NCI-H82 (cell line): ENCODE measurements around the gene IFIT2.
"Not testable (repeated sequence)": the region's sequence is repeated elsewhere in the genome, so short reads cannot be mapped to it uniquely, and the experiment has no call there.

Experiments
- DNase-seq: peaks from one replicate; lab custom pipeline; 2025; lab: John Stamatoyannopoulos, UW

IFIT2 gene

GRCh38 chr10:89307269-89307577, 5.4 kb downstream of the IFIT2 start:
- DNase-seq: no peak

GRCh38 chr10:89308266-89308665, 6.4 kb downstream of the IFIT2 start:
- DNase-seq: no peak

- no peak for DNase-seq
Observed at GRCh38 chr10:89308736-89309135, 6.9 kb downstream of the IFIT2 start.

- no peak for DNase-seq
Observed at GRCh38 chr10:89309156-89310055, 7.6 kb downstream of the IFIT2 start.

- DNase-seq: no peak
Observed at GRCh38 chr10:89310056-89310893, 8.4 kb downstream of the IFIT2 start.

- no peak for DNase-seq
Observed at GRCh38 chr10:89312973-89313372, 11.1 kb downstream of the IFIT2 start.

GRCh38 chr10:89314676-89315075, 12.8 kb downstream of the IFIT2 start:
- DNase-seq: no peak

- not testable (repeated sequence) for DNase-seq
Observed at GRCh38 chr10:89318047-89318446, 16.2 kb downstream of the IFIT2 start.

- not testable (repeated sequence) for DNase-seq
Observed at GRCh38 chr10:89325081-89325480, 23.2 kb downstream of the IFIT2 start.

- DNase-seq: not testable (repeated sequence)
Observed at GRCh38 chr10:89325856-89326255, 24.0 kb downstream of the IFIT2 start.

GRCh38 chr10:89327803-89328441, 26.1 kb downstream of the IFIT2 start, which contains the start of gene IFIT3:
Gene IFIT3 (plus strand): TSS chr10:89327997. CDS start chr10:89328074, 77 bp downstream.
- DNase-seq: no peak

- no peak for DNase-seq
Observed at GRCh38 chr10:89329151-89329550, 27.3 kb downstream of the IFIT2 start.

GRCh38 chr10:89330014-89330413, 28.2 kb downstream of the IFIT2 start:
- DNase-seq: not testable (repeated sequence)

GRCh38 chr10:89330537-89331212, 28.8 kb downstream of the IFIT2 start:
- DNase-seq: no peak

- not testable (repeated sequence) for DNase-seq
Observed at GRCh38 chr10:89331487-89332122, 29.8 kb downstream of the IFIT2 start.

GRCh38 chr10:89332123-89332633, 30.3 kb downstream of the IFIT2 start:
- no peak for DNase-seq

GRCh38 chr10:89335226-89335625, 33.4 kb downstream of the IFIT2 start:
- no peak for DNase-seq

- no peak for DNase-seq
Observed at GRCh38 chr10:89336241-89336640, 34.4 kb downstream of the IFIT2 start.

- DNase-seq: no peak
Observed at GRCh38 chr10:89337484-89337883, 35.6 kb downstream of the IFIT2 start.

- DNase-seq: no peak
Observed at GRCh38 chr10:89338713-89339112, 36.9 kb downstream of the IFIT2 start.

GRCh38 chr10:89339875-89340274, 38.0 kb downstream of the IFIT2 start:
- DNase-seq: no peak
